Measurements from ENCODE around the gene CDH5.

DNA sequence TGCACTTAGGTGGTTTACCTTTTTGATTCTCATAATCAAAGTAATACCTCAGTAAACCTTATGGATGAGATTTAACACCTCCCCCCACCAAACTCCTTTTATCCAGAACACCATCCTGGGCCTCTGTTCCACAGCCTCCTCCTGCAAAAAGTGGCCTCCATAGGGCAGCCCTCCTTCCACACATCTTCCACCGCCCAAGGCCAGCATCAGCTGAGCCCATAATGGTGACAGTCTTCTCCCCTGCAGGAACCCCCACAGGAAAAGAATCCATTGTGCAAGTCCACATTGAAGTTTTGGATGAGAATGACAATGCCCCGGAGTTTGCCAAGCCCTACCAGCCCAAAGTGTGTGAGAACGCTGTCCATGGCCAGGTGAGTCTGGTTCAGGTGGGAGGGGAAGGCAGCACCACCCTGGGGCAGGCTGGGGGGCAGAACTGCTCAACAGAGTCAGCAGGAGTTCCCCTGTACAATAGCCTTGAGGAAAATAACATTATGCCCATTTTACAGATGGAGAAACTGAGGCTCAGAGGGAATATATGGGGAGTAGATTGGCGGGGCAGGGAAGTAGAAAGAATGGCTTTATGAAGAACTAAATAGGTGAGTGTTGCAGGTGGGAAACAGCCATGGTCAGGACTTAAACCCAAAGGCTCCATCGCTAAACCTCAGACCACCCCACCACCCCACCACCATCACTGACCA lies 31.4 kb downstream of the CDH5 start:
- TF ChIP-seq POLR2A (IDR thresholded peaks at IDR 0.05; ENCODE audit: low read depth, low read length) (no peak), TAF1 (IDR thresholded peaks at IDR 0.05; ENCODE audit: borderline replicate concordance, low read depth, low read length) (no peak)
